Tibial nerve (tissue), 4 donors: ENCODE measurements around the gene FNDC1.
A peak's percentile ranks its signal among the peaks of the same experiment; 100 is the strongest.

Source experiments
- CTCF ChIP-seq, 5 experiments: fragments of 200-600 bp in 3 of 5; fragments of 450-650 bp in 2 of 5; sonication (generic) in 3 of 5; IDR thresholded peaks; one replicate each; pipeline ENCODE4 v1.5.1; 2016 to 2019; ENCODE audit warnings: antibody characterized with exemption in 5 of 5, mild to moderate bottlenecking in 3 of 5, moderate library complexity in 2 of 5
- EP300 ChIP-seq, 2 donors: sonication (generic); formaldehyde crosslinking; IDR thresholded peaks; one replicate each; pipeline ENCODE4 v1.6.1; 2017; ENCODE audit warnings: antibody characterized with exemption in 2 of 2, mild to moderate bottlenecking in 1 of 2
- POLR2A ChIP-seq, 2 donors: fragments of 450-650 bp; IDR thresholded peaks; one replicate each; pipeline ENCODE4 v1.6.1; 2017; ENCODE audit warnings: antibody characterized with exemption in 2 of 2, mild to moderate bottlenecking in 2 of 2, moderate library complexity in 2 of 2

- TF ChIP-seq EP300 (IDR thresholded peaks at IDR 0.05) (no peak), CTCF (IDR thresholded peaks at IDR 0.05) (peak in 1 of 5 experiments; percentile 18), POLR2A (IDR thresholded peaks at IDR 0.05) (no peak)
These were observed 44.1 kb upstream of the FNDC1 start for GRCh38 chr6:159125014-159125609.
